Articular chondrocyte of knee joint (primary cell): Measurements from ENCODE around the gene TGFBR3L. TPM values are rescaled to one million over a fixed set of nuclear protein-coding genes. Genes with fewer than 3 reads are reported as not detected.

Experiments used
- total RNA-seq: library from RNA; depleted of rRNA; stranded (reverse); fragments of >200 nt; gene quantifications from 2 replicates; pipeline ENCODE4 v1.2.3, GENCODE V29; 2012

TGFBR3L gene
- 0.26 and 0.76 TPM in 2 replicates for total RNA-seq

GRCh38 chr19:7914598-7915045 lies at the start of gene TGFBR3L:
TGFBR3L (plus strand) TSS chr19:7914830.

GRCh38 chr19:7874076-7874896 lies 40.3 kb upstream of the TGFBR3L start, which contains the start of gene PRR36:
PRR36 (minus strand) TSS chr19:7874390; CDS start chr19:7873689, 701 bp downstream.

GRCh38 chr19:7888145-7888825 lies 26.3 kb upstream of the TGFBR3L start, which contains the start of gene LRRC8E:
LRRC8E (plus strand) TSS chr19:7888510; CDS start chr19:7895604, 7,094 bp downstream.

GRCh38 chr19:7903244-7904073 lies 11.2 kb upstream of the TGFBR3L start, which contains the start of gene MAP2K7:
MAP2K7 (plus strand) TSS chr19:7903877; CDS start chr19:7903945, 68 bp downstream.

GRCh38 chr19:7919610-7920518 lies 5.2 kb downstream of the TGFBR3L start, which contains the start of gene SNAPC2:
SNAPC2 (plus strand) TSS chr19:7920338; CDS start chr19:7920367, 29 bp downstream.

GRCh38 chr19:7926021-7926726 lies 11.5 kb downstream of the TGFBR3L start, which contains the start of gene CTXN1:
CTXN1 (minus strand) TSS chr19:7926135; CDS start chr19:7925538, 597 bp downstream.

GRCh38 chr19:7943444-7944176 lies 29.0 kb downstream of the TGFBR3L start, which contains the start of gene TIMM44:
TIMM44 (minus strand) TSS chr19:7943666; CDS start chr19:7943651, 15 bp downstream.

Other genes starting within 250 kb of the TGFBR3L start
- not detected in 2 replicates for gene RETN, start 245.8 kb upstream of the TGFBR3L start, total RNA-seq
- not detected in 2 replicates for gene MCEMP1, start 237.7 kb upstream of the TGFBR3L start, total RNA-seq
- gene TRAPPC5, start 234.0 kb upstream of the TGFBR3L start, total RNA-seq: 40.4 and 41.4 TPM in 2 replicates
- gene FCER2, start 212.7 kb upstream of the TGFBR3L start, total RNA-seq: not detected in 2 replicates
- gene CLEC4G, start 182.7 kb upstream of the TGFBR3L start, total RNA-seq: not detected in 2 replicates
- not detected in 2 replicates for gene CD209, start 167.3 kb upstream of the TGFBR3L start, total RNA-seq
- not detected in 2 replicates for gene CLEC4M, start 151.6 kb upstream of the TGFBR3L start, total RNA-seq
- 14.4 and 14.5 TPM in 2 replicates for gene EVI5L, start 84.6 kb upstream of the TGFBR3L start, total RNA-seq
- gene PRR36, start 40.4 kb upstream of the TGFBR3L start, total RNA-seq: not detected in 2 replicates
- 6.1 and 7.8 TPM in 2 replicates for gene LRRC8E, start 26.3 kb upstream of the TGFBR3L start, total RNA-seq
- gene MAP2K7, start 11.0 kb upstream of the TGFBR3L start, total RNA-seq: 9.5 and 9.7 TPM in 2 replicates
- gene SNAPC2, start 5.5 kb downstream of the TGFBR3L start, total RNA-seq: 23.7 and 25.9 TPM in 2 replicates
- 1.1 and 1.3 TPM in 2 replicates for gene CTXN1, start 11.3 kb downstream of the TGFBR3L start, total RNA-seq
- 39.9 and 48.3 TPM in 2 replicates for gene TIMM44, start 28.8 kb downstream of the TGFBR3L start, total RNA-seq
- 27.3 and 30.7 TPM in 2 replicates for gene ELAVL1, start 90.8 kb downstream of the TGFBR3L start, total RNA-seq
- 0.32 TPM in 1 of 2 replicates, not detected in the other for gene CCL25, start 137.9 kb downstream of the TGFBR3L start, total RNA-seq
- not detected in 2 replicates for gene FBN3, start 234.8 kb downstream of the TGFBR3L start, total RNA-seq